K562 (cell line): ENCODE results near the gene TTBK2. TPM values are rescaled to one million over a fixed set of nuclear protein-coding genes. Genes with fewer than 3 reads are reported as not detected.

Source experiments
- ARID2 ChIP-seq: fragments of 450-650 bp; IDR thresholded peaks from 2 replicates; pipeline ENCODE4 v1.6.1; 2017; ENCODE audit warnings: antibody characterized with exemption, mild to moderate bottlenecking
- ARNT ChIP-seq, 2 experiments: fragments of 450-650 bp; IDR thresholded peaks; 2 replicates each; pipeline ENCODE4 v1.6.1; 2016; ENCODE audit warnings: mild to moderate bottlenecking in 1 of 2
- BCOR ChIP-seq: fragments of 450-650 bp; IDR thresholded peaks from 2 replicates; pipeline ENCODE4 v1.6.1; 2016
- BRCA1 ChIP-seq, 2 experiments: fragments of 450-650 bp in 1 of 2; sonication (generic) in 1 of 2; formaldehyde crosslinking in 1 of 2; IDR thresholded peaks; 2 replicates each; pipeline versions ENCODE4 v1.5.0 to v1.6.1; 2017 to 2020; ENCODE audit warnings: mild to moderate bottlenecking in 1 of 2, missing genetic modification reagents in 1 of 2
- CC2D1A ChIP-seq: fragments of 450-650 bp; IDR thresholded peaks from 2 replicates; pipeline ENCODE4 v1.6.1; 2017; ENCODE audit warnings: mild to moderate bottlenecking
- CHAMP1 ChIP-seq: fragments of 450-650 bp; IDR thresholded peaks from 2 replicates; pipeline ENCODE4 v1.6.1; 2016; ENCODE audit warnings: mild to moderate bottlenecking
- E2F3 ChIP-seq: fragments of 250-450 bp; sonication (Bioruptor Pico); IDR thresholded peaks from 2 replicates; pipeline ENCODE4 v1.4.0; 2020; ENCODE audit warnings: mild to moderate bottlenecking
- EGR1 ChIP-seq: fragments of 450-650 bp; conservative IDR thresholded peaks from 2 replicates; pipeline ENCODE4 v1.6.1; 2017; ENCODE audit warnings: mild to moderate bottlenecking
- FOXM1 ChIP-seq, 2 experiments: fragments of 450-650 bp in 1 of 2; sonication (generic) in 1 of 2; formaldehyde crosslinking in 1 of 2; IDR thresholded peaks; 2 replicates each; pipeline versions ENCODE4 v1.6.1 to v1.9.0; 2017 to 2022; ENCODE audit warnings: low read depth in 2 of 2, mild to moderate bottlenecking in 2 of 2, missing genetic modification reagents in 1 of 2, moderate library complexity in 1 of 2
- HNRNPH1 ChIP-seq: fragments of 200-400 bp; formaldehyde crosslinking; optimal IDR thresholded peaks from 2 replicates; pipeline ENCODE3; 2017; ENCODE audit warnings: low read depth, mild to moderate bottlenecking, low read length, moderate library complexity
- MAFG ChIP-seq: fragments of 450-650 bp; conservative IDR thresholded peaks from 2 replicates; pipeline ENCODE4 v1.6.1; 2016; ENCODE audit warnings: missing genetic modification characterization, missing compliant biosample characterization
- MCM3 ChIP-seq: fragments of 450-650 bp; IDR thresholded peaks from 2 replicates; pipeline ENCODE4 v1.6.1; 2016
- NBN ChIP-seq: fragments of 450-650 bp; IDR thresholded peaks from 2 replicates; pipeline ENCODE4 v1.6.1; 2016; ENCODE audit warnings: low read depth, mild to moderate bottlenecking
- NFIC ChIP-seq: fragments of 450-650 bp; IDR thresholded peaks from 2 replicates; pipeline ENCODE4 v1.6.1; 2017; ENCODE audit warnings: mild to moderate bottlenecking, inconsistent platforms
- PHF20 ChIP-seq: fragments of 450-650 bp; IDR thresholded peaks from 2 replicates; pipeline ENCODE4 v1.6.1; 2018; ENCODE audit not compliant: partially characterized antibody
- RAD21 ChIP-seq, 2 experiments: fragments of 250-450 bp in 1 of 2; fragments of 450-650 bp in 1 of 2; sonication (Bioruptor Pico) in 1 of 2; formaldehyde crosslinking in 1 of 2; IDR thresholded peaks in 1 of 2; conservative IDR thresholded peaks in 1 of 2; 2 replicates each; pipeline versions ENCODE4 v1.4.0 to v1.8.0; 2020 to 2022; ENCODE audit warnings: mild to moderate bottlenecking in 2 of 2, moderate library complexity in 1 of 2
- RB1 ChIP-seq: fragments of 450-650 bp; IDR thresholded peaks from 2 replicates; pipeline ENCODE4 v1.6.1; 2017; ENCODE audit warnings: low read depth, mild to moderate bottlenecking
- RCOR1 ChIP-seq, 2 experiments: IDR thresholded peaks; 2 replicates each; pipeline ENCODE4 v1.6.1; 2012; ENCODE audit warnings: low read depth in 2 of 2, low read length in 2 of 2, borderline replicate concordance in 1 of 2, improper control_type of control experiment in 1 of 2
- SNIP1 ChIP-seq: fragments of 450-650 bp; IDR thresholded peaks from 2 replicates; pipeline ENCODE4 v1.7.1; 2017; ENCODE audit warnings: low read depth, mild to moderate bottlenecking
- STAG1 ChIP-seq: sonication (generic); formaldehyde crosslinking; IDR thresholded peaks from 2 replicates; pipeline ENCODE4 v1.5.0; 2020; ENCODE audit warnings: missing genetic modification reagents, borderline replicate concordance
- TRIM24 ChIP-seq, 2 experiments: fragments of 450-650 bp; IDR thresholded peaks; 2 replicates each; pipeline ENCODE4 v1.6.1; 2016
- ZBTB8A ChIP-seq: fragments of 450-650 bp; IDR thresholded peaks from 2 replicates; pipeline ENCODE4 v1.6.1; 2018; ENCODE audit warnings: mild to moderate bottlenecking, moderate library complexity; ENCODE audit not compliant: partially characterized antibody
- ZNF174 ChIP-seq: fragments of 250-450 bp; sonication (Bioruptor Pico); IDR thresholded peaks from 2 replicates; pipeline ENCODE4 v1.4.0; 2020; ENCODE audit warnings: mild to moderate bottlenecking
- ZNF431 ChIP-seq: sonication (generic); formaldehyde crosslinking; IDR thresholded peaks from 2 replicates; pipeline ENCODE4 v1.8.0; 2022; ENCODE audit warnings: mild to moderate bottlenecking, missing genetic modification reagents
- ZNF445 ChIP-seq: fragments of 250-450 bp; sonication (Bioruptor Pico); IDR thresholded peaks from 2 replicates; pipeline ENCODE4 v1.4.0; 2020; ENCODE audit warnings: low read depth, mild to moderate bottlenecking, moderate library complexity
- ZNF584 ChIP-seq: fragments of 200-800 bp; sonication (Bioruptor generic); IDR thresholded peaks from 2 replicates; pipeline ENCODE4 v1.6.1; 2016; ENCODE audit warnings: low read depth, mild to moderate bottlenecking, missing genetic modification characterization, missing compliant biosample characterization
- ZSCAN29 ChIP-seq: fragments of 450-650 bp; IDR thresholded peaks from 2 replicates; pipeline ENCODE4 v1.6.1; 2017
- polyA plus RNA-seq, 8 experiments: library from polyadenylated mRNA; depleted of rRNA in 4 of 8; stranded (reverse) in 5 of 8; unstranded in 3 of 8; fragments of >200 nt; fragmentation: Nextera tagmentation in 2 of 8; fragmentation: Illumina TruSeq in 1 of 8; extraction: Ambion mirVana in 2 of 8; extraction: Trizol in 1 of 8; gene quantifications; 2 replicates each; pipeline versions ENCODE4 v1.2.1 to v1.2.3, GENCODE V29; 2011 to 2014; ENCODE audit warnings: inconsistent platforms in 1 of 8, missing spikeins in 1 of 8
- total RNA-seq, 7 experiments: library from RNA; depleted of rRNA in 6 of 7; stranded (reverse); fragments of >200 nt in 6 of 7; fragmentation: Illumina TruSeq in 2 of 7; extraction: Trizol in 2 of 7; gene quantifications; 2 replicates each; pipeline versions ENCODE4 v1.2.1 to v1.2.3, GENCODE V29; 2011 to 2021; ENCODE audit warnings: low replicate concordance in 1 of 7

TTBK2 gene
- total and polyA plus RNA-seq, 9 of the 15 experiments (the other 6 are each of a cell fraction or from before 2014, with no cell fraction given), result 0.89 to 8.0 (median 4.8) TPM

GRCh38 chr15:42737529-42738328 lies 182.8 kb downstream of the TTBK2 start (continued):
- TF ChIP-seq MAFG (tag), result 0 out of 2 replicates have a peak, but pooled peaks have one; percentile 8
- 0 out of 2 replicates have a peak, but pooled peaks have one; percentile 12 for TF ChIP-seq NFIC
- no peak for TF ChIP-seq ZNF584 (CRISPR knock-in tag)
- TF ChIP-seq RB1, result no peak
- TF ChIP-seq ZBTB8A, result no peak
- peak; percentile 55; the same call in 1 of the 2 replicates for TF ChIP-seq STAG1 (CRISPR knock-in tag)
- peak; percentile 89 for TF ChIP-seq CC2D1A
- TF ChIP-seq ARNT (IDR thresholded peaks at IDR 0.05), result 0 out of 4 replicates have a peak, but pooled peaks of 1 of the 2 experiments have one; percentile 65
- no peak for TF ChIP-seq ZNF445
- TF ChIP-seq BCOR, result peak; percentile 95
- TF ChIP-seq ARID2, result peak; percentile 39; the same call in 1 of the 2 replicates
- TF ChIP-seq CHAMP1, result peak; percentile 89; the same call in 1 of the 2 replicates
- TF ChIP-seq ZNF174 (CRISPR knock-in tag), result no peak
- TF ChIP-seq E2F3 (CRISPR knock-in tag), result no peak
- TF ChIP-seq ZSCAN29, result no peak
- peak; percentile 74; the same call in 1 of the 2 replicates for TF ChIP-seq NBN
- peak; percentile 36; the same call in 1 of the 2 replicates for TF ChIP-seq FOXM1 (IDR thresholded peaks at IDR 0.05; ENCODE audit: low read depth)
- TF ChIP-seq FOXM1 (CRISPR knock-in tag; IDR thresholded peaks at IDR 0.05; ENCODE audit: low read depth), result no peak
- peak in 1 of 2 experiments; percentile 59; a peak in 1 of 4 replicates for TF ChIP-seq RCOR1 (IDR thresholded peaks at IDR 0.05; ENCODE audit: borderline replicate concordance in 1 of 2, low read depth in 2 of 2, low read length in 2 of 2)
- no peak for TF ChIP-seq BRCA1 (IDR thresholded peaks at IDR 0.05)
- TF ChIP-seq BRCA1 (CRISPR knock-in tag; IDR thresholded peaks at IDR 0.05), result no peak
- TF ChIP-seq MCM3, result no peak
- TF ChIP-seq EGR1, result peak; percentile 50; the same call in 1 of the 2 replicates
- TF ChIP-seq RAD21 (CRISPR knock-in tag; conservative IDR thresholded peaks at IDR 0.05 in 1 of 2, IDR thresholded peaks at IDR 0.05 in 1 of 2), result peak; percentile 15 to 65; a peak in 2 of 4 replicates
- TF ChIP-seq HNRNPH1, result no peak
- 0 out of 2 replicates have a peak, but pooled peaks have one; percentile 30 for TF ChIP-seq SNIP1
- TF ChIP-seq ZNF431 (CRISPR knock-in tag), result no peak
- peak in 1 of 2 experiments; percentile 15; a peak in 1 of 4 replicates for TF ChIP-seq TRIM24 (IDR thresholded peaks at IDR 0.05)
- TF ChIP-seq PHF20, result peak; percentile 32
